T47D (cell line): ENCODE measurements around the gene BOLA3.
"Not testable (repeated sequence)": the region's sequence is repeated elsewhere in the genome, so short reads cannot be mapped to it uniquely, and the experiment has no call there.

ENCODE experiments used
- DNase-seq, 2 experiments: peaks; one replicate each; pipeline versions ENCODE4 v3.0.0 to v3.0.0-alpha.2; 2011 to 2012; ENCODE audit warnings: low read depth in 1 of 2, low spot score in 1 of 2
- JUND ChIP-seq: IDR thresholded peaks from 2 replicates; pipeline ENCODE4 v1.6.1; 2012; ENCODE audit warnings: low read depth
- in situ Hi-C: cut with HindIII; loops from 2 replicates; pipeline ENCODE4 v1.10.0; 2016; ENCODE audit warnings: low sequenced_read_pairs, low pct_unique_long_range_greater_than_20kb

BOLA3 gene

DNA sequence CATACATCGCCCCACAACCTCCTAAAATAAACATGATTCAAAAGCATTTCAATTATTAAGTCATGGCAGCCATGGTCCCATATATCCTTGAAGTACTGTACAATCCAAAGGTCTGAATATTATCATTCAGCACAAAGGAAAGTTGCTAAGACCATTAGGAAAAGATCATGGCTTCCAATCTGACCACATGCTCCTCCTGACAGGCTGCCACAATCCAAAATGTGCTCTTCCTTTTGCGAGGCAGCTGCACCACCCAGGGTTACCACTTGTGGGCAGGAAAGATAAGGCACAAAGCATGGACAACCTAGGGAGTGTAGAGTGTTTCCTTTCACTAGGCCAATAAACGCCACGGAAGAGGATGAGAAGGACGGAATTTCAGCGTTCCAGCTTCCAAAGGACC is 5.4 kb downstream of the BOLA3 start:
- TF ChIP-seq JUND, result no peak
- in situ Hi-C loops, result no loop called here
- peak in 1 of 2 experiments; percentile 18 for DNase-seq

DNA sequence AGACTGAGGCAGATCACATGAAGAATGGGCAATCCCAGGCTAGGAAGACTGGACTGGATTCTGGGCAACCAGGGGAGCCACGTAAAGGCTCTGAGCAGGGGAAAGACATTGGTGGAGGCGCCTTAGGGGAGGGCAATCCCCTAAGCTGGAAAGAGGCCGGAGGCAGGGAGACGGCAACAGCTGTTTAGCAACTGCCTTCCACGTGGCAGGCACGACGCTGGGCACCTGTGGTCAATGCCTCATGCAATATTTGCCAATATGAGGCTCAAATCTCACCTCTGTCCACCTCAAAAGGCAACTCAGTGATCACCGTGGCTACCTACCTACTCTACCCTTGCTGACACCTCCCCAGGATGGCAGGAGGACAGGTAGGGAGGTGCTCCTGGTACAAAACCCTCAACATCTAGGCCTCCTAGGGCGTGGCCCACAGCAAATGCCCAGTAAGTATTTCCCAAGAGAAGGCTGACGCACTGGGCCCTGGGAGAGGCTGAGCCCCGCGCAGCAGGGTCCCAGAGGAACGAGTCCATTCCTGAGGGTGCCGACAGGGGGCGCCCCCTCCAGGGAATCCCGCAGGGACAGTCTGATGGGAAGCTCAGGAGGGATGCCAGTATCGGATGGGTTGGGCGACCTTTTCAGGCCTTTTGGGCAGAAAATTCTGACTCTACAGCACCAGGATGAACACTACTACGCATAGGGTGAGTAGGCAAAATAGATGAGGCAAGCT is 8.9 kb downstream of the BOLA3 start:
- no peak for DNase-seq
- in situ Hi-C loops, result no loop called here
- TF ChIP-seq JUND, result no peak

DNA sequence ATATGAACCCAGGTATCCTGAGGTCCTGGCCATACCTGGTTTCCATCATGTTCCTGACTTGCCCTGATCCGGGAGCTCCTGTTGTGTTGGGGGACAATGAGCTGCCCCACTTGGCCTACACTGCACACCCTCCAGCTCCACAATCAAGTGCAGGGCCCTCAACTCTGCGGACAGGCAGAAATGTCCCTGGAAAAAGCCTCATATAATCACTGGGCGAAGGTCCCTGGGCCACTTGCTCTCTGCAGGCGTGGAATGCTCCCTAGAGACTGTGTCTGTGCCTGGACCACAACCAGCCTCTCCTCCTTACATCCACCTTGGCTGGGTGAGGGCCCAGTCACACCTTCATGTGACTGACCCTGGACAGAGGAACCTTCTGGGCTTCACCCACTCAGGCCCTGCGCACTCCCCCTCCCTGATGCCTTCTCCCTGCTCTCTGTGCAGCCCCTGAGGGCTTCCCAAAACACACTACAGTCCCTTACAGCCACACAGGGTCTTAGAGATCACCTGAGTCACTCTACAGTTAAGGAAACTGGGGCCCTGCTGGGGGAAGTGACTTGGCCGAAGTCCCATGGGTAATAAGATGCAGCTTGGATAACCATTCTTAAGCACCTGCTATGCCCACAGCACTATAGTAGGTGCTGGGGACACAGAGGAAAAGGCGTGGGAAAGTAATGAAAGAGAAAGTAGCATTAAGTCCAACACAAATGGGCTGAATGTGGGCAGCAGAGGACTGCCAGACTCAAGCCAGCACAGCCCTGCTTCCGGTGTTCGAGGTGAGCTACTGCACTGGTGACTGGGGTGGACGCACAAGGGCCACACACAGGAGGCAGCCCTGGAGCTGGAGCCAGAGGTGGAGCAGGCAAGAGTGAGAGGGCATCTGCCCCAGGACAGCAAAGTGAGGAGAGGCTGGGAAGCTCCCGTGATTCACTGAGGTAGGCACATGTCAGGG is 9.8 kb downstream of the BOLA3 start:
- in situ Hi-C loops, result no loop called here
- DNase-seq, result no peak
- TF ChIP-seq JUND, result no peak

DNA sequence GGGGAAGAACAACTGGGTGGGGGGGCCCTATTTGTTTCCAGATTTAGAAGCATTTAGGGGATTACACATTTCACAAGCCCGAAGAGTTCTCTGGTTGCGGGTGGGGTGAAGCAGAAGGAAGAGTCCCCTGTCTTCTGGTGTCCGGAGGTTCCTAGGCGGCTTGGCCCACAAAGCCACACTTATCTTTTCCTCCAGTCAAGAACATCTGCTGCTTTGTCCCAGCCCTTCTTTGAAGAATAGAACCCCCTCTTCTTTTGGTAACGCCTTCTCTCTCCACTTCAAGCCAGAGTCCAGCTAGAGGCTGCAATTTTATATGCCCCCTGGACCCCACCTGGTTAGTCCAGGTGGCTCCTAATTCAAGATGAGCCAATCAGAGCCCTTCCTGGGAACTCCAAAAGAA is 15.8 kb downstream of the BOLA3 start:
- TF ChIP-seq JUND, result no peak
- DNase-seq, result no peak
- in situ Hi-C loops, result no loop called here

DNA sequence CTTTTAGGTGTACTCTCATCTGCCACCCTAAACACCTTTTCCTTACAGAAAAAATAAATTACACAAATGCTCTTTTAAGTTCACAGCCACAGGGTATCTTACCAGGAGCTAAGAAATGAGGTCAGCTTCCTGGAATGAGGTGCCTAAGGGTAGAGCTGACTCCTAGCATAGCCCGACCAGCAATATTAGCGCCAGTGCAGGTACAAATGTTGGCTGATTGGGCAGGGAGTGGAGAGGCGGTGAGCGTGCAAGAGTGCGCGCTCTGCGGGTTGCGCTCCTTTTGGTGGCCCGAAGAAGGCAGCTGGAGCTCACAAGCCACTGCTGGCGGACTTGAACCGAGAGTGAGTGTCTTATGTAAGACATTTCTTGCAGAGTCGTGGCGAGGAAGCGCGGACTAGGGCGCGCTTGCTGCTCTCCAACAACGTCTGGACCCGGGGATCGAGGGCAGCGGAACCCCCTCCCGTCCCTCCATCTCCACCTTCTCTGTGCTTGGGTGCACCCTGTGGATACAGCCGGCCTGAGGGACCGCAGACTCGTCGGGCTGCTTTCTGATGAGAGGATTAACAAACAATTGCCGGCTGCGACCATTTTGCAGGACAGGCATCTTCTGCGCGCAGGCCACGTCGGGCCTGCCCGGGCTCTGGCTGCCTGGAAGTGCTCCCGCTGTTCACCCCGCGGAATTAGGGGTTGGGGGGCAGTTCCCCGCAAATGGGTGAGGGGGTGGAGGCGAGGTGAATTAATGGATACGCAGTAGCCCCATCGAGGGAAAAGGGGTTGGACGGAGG is 17.3 kb downstream of the BOLA3 start:
- no peak for TF ChIP-seq JUND
- in situ Hi-C loops, result no loop called here
- DNase-seq, result peak in 1 of 2 experiments; percentile 25

DNA sequence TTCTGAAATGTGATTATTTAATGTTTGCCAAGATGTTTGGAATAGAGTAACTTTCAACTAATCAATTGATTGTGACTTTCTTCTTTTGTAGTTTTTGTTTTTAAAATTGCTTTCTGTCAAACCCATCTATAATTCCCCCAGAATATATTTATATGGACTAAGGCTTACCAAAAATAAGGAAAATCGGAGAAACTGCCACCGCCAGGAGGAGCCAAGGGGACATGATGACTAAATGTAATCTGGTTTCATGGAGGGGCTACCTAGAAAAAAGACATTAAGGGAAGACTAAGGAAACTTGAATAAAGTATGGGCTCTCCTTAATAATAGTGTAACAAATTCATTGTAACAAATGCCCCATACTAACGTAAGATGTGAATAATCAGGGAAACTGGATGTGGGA is 19.5 kb downstream of the BOLA3 start:
- no peak for DNase-seq
- TF ChIP-seq JUND, result no peak
- in situ Hi-C loops, result no loop called here

DNA sequence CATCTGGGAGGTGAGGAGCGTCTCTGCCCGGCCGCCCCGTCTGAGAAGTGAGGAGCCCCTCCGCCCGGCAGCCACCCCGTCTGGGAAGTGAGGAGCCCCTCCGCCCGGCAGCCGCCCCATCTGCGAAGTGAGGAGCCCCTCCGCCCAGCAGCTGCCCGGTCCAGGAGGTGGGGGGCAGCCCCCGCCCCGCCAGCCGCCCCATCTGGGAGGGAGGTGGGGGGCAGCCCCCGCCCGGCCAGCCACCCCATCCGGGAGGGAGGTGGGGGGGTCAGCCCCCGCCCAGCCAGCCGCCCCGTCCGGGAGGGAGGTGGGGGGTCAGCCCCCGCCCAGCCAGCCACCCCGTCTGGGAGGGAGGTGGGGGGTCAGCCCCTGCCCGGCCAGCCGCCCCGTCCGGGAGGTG is 23.8 kb downstream of the BOLA3 start:
- DNase-seq, in situ Hi-C loops: not testable (repeated sequence)

DNA sequence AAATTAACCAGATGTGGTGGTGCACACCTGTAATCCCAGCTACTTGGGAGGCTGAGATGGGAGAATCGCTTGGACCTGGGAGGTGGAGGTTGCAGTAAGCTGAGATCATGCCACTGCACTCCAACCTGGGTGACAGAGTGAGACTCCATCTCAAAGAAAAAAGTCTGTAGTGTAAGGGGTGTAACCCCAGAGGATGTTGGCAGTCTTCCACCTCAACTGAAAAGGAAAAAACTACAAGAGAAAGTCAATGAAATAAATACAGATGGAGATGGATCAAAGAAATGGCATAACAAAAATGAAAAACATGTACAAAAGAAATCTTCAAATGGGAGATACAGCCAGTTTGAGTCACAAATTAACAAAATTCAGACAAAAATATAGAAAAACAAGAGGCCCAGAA is 25.9 kb downstream of the BOLA3 start:
- in situ Hi-C loops, DNase-seq: not testable (repeated sequence)

DNA sequence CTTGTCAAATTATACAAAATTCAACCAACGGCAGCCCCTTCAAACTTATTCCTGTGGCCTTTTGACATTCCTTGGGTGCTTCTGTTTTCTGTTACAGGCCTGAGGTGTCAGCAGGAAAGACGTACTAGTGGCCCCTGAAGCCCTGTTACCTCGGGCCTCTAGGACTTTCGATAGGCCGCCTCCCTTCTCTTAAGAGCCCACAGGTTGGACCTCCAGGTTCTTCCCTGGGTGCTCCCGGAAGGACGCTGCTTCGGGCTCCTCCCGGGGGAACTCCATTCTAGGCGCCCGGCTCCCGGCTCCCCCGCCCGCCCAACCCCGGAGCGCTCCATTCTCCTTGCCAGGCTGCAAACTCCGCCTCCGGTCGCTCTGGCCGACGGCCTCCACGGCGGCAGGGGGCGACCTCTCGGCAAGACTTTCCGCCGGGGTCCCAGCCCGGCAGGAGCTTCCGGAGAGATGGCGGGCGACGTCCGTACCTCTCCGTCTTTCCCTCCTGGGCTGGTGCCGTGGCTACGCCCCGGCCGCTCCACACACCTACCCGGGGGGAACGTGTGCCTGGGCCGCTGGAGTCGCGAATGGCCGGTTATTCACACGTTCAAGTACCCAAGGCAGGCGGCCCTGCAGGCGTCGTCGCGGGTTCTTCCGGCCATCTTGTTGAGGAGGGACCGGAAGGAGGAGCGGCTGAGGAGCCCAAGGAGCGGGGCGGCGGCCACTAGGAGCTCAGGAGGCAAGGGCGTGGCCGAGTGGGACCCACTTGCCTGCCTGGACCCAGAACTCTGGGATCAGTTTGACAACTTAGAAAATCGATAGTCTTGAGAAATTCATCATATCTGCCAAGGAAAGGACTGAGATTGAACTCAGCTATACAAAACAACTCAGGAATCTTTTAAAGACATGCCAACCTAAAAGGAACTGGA is 27.5 kb downstream of the BOLA3 start:
- in situ Hi-C loops, result no loop called here
- no peak for TF ChIP-seq JUND
- DNase-seq, result peak; percentile 85 to 88

DNA sequence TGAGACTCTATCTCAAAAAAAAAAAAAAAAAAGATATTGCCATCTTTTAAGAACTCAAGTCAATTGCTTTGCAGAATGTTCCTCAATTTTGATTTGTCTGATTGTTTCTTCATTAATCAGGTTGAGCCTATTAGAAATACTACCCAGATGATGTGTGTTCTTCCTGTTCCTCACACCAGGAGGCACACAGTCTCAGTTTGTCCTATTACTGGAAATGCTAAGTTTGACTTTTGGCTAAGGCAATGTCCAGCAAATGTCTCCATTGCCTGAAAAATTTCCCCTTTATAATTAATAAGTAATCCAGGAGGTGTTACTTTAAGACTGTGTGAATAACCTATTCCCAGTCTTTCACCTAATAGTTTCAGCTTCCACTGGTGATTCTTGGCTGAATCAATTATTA is 28.4 kb downstream of the BOLA3 start:
- TF ChIP-seq JUND, result no peak
- in situ Hi-C loops, result no loop called here
- peak in 1 of 2 experiments; percentile 30 for DNase-seq

DNA sequence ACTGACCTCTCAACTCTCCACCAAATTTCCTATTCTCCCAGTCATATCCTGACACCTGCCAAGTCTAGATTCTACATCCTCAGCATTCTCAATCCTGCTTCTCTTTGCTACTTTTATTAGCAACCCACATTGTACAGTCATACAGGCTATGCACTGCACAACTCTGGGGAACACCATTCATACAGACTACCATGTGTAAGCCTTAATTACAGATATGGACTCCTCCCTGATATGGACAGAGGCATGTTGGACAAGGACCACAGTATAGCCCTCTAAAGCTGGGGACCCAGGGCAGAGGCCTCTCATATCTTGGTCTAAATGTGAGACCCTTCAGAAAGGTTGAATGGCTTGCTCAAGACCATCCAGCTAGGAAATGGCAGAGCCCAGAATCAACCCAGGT is 36.3 kb downstream of the BOLA3 start:
- no peak for TF ChIP-seq JUND
- in situ Hi-C loops, result no loop called here
- no peak for DNase-seq

DNA sequence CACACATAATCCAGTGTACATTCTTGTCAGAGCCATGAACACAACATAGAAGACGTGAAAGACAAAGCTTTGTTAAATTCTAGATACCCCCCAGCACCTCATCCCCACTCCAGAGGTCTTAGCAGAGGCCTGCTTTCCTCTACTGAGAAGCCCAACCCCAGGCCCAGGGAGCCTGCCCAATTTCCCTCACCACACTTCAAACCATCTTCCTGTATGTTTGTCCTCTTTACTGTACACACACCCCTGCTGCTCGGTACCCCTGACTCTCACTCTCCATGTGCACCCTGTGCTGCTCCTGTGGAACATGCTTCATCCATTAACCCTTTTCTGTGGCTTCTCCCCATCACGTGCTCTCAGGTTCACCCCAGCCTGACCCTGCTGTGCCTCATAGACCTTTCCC is 37.2 kb downstream of the BOLA3 start:
- TF ChIP-seq JUND, result no peak
- no peak for DNase-seq
- in situ Hi-C loops, result no loop called here
